ENCODE data around the gene MED12. TPM values are rescaled to one million over a fixed set of nuclear protein-coding genes. Genes with fewer than 3 reads are reported as not detected.

Gene MED12
- total RNA-seq, 1 donor from 2014 or later, result 74.6 TPM

GRCh38 chrX:71184803-71185495, 66.6 kb downstream of the MED12 start:
- intact Hi-C loops (cut with micrococcal nuclease), result no loop called here

GRCh38 chrX:71191248-71191647, 72.9 kb downstream of the MED12 start:
- intact Hi-C loops (cut with micrococcal nuclease), result no loop called here

Other genes starting within 250 kb of the MED12 start
- gene TEX11, start 209.9 kb upstream of the MED12 start, total RNA-seq, result not detected in 2 replicates
- not detected in 2 replicates for gene SLC7A3, start 187.5 kb upstream of the MED12 start, total RNA-seq
- gene SNX12, start 50.3 kb upstream of the MED12 start, total RNA-seq, result 43.9 and 47.0 TPM in 2 replicates
- 11.0 and 11.3 TPM in 2 replicates for gene FOXO4, start 22.7 kb upstream of the MED12 start, total RNA-seq
- 25.9 and 39.8 TPM in 2 replicates for gene CXorf65, start 11.9 kb upstream of the MED12 start, total RNA-seq
- gene IL2RG, start 7.0 kb upstream of the MED12 start, total RNA-seq, result 739 and 752 TPM in 2 replicates
- 2.3 and 3.1 TPM in 2 replicates for gene NLGN3, start 26.2 kb downstream of the MED12 start, total RNA-seq
- not detected in 2 replicates for gene GJB1, start 104.6 kb downstream of the MED12 start, total RNA-seq
- 13.5 and 16.3 TPM in 2 replicates for gene ZMYM3, start 135.5 kb downstream of the MED12 start, total RNA-seq
- 436 and 444 TPM in 2 replicates for gene NONO, start 165.0 kb downstream of the MED12 start, total RNA-seq
- 5.3 and 6.2 TPM in 2 replicates for gene ITGB1BP2, start 183.2 kb downstream of the MED12 start, total RNA-seq
- 40.9 and 47.2 TPM in 2 replicates for gene TAF1, start 247.8 kb downstream of the MED12 start, total RNA-seq

Measured in T-helper 1 cell treated with Interleukin-12 subunit alpha and Interleukin-12 subunit beta and Interleukin-4 antibody, amounts not matched to agents 30 ng/mL and 1 ng/mL, for 36 hours (primary cell).